ENCODE data around the gene IMP3.

The IMP3 gene

GRCh38 chr15:75616766-75617165 lies 23.3 kb downstream of the IMP3 start:
- no peak for DNase-seq

- peak; percentile 36 for DNase-seq
These were observed 33.0 kb downstream of the IMP3 start for GRCh38 chr15:75606711-75607699.

- no peak for DNase-seq
These were observed 34.0 kb downstream of the IMP3 start for GRCh38 chr15:75606026-75606425.

GRCh38 chr15:75599401-75599800 lies 40.6 kb downstream of the IMP3 start:
- no peak for DNase-seq

DNA sequence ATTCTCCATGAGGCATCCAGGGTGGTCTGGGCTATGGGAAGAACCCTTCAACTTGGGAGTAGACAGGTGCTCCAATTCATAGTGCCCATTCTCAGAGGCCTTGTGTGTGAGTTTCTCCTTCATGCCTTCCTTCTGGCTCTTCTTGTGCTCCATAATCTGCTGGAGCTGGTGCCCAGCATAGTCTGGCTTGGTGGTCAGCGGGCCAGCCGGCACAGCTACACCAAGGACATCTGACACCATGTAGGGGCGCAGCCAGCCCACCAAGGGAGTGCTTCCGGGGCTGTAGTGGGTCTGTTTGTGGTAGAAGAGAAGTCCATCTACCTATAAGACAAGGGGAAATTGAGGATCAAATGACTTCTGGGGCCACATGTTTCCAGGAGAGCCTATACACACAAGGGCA lies 41.7 kb downstream of the IMP3 start:
- no peak for DNase-seq

GRCh38 chr15:75597667-75598341 lies 42.2 kb downstream of the IMP3 start:
- peak; percentile 61 for DNase-seq

- no peak for DNase-seq
These were observed 43.2 kb downstream of the IMP3 start for GRCh38 chr15:75596703-75597345.

DNA sequence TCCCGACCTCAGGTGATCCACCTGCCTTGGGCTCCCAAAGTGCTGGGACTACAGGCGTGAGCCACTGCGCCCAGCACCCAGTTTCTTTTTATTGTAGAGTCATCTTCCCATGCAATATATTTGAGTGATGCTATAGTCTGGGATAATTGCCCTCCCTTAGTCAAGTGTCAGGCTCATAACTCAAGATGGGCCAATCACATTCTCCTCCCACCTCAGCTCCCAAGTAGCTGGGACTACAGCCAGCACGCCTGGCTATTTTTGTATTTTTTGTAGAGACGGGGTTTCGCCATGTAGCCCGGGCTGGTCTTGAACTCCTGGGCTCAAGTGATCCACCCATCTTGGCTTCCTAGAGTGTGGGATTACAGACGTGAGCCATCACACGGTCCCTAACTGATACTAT lies 45.7 kb downstream of the IMP3 start:
- DNase-seq: no peak

GRCh38 chr15:75591655-75592364 lies 48.2 kb downstream of the IMP3 start:
- no peak for DNase-seq

DNA sequence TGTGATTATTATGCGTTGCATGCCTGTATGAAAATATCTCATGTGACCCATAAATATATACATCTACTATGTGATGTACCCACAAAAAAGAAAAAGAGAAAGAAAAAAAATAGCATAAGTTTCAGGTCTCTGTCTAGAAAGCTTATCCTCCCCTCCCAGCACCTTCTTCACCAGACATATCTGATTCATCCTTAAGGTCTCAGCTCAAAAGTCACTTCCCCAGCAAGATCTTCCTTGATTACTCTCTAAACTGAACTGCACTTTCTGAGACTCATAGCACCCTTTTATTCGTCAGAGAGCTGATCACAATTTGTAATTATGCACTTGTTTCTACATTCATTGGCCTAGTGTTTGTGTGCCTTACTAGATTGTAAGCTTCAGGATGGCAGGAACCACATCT lies 49.8 kb downstream of the IMP3 start:
- DNase-seq: no peak
